ENCODE data around the gene RGS7BP.

The RGS7BP gene

GRCh38 chr5:64615895-64616294, 110.1 kb downstream of the RGS7BP start:
- TF ChIP-seq EZH2phosphoT487 (IDR thresholded peaks at IDR 0.05; ENCODE audit: low read length): no peak
- TF ChIP-seq, protein P1, sequence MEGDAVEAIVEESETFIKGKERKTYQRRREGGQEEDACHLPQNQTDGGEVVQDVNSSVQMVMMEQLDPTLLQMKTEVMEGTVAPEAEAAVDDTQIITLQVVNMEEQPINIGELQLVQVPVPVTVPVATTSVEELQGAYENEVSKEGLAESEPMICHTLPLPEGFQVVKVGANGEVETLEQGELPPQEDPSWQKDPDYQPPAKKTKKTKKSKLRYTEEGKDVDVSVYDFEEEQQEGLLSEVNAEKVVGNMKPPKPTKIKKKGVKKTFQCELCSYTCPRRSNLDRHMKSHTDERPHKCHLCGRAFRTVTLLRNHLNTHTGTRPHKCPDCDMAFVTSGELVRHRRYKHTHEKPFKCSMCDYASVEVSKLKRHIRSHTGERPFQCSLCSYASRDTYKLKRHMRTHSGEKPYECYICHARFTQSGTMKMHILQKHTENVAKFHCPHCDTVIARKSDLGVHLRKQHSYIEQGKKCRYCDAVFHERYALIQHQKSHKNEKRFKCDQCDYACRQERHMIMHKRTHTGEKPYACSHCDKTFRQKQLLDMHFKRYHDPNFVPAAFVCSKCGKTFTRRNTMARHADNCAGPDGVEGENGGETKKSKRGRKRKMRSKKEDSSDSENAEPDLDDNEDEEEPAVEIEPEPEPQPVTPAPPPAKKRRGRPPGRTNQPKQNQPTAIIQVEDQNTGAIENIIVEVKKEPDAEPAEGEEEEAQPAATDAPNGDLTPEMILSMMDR (IDR thresholded peaks at IDR 0.05; ENCODE audit: low read length): no peak
- TF ChIP-seq EZH2 (optimal IDR thresholded peaks at IDR 0.05; ENCODE audit: low read depth, low read length): no peak
- Histone ChIP-seq H3K9me2 (replicated peaks; ENCODE audit: insufficient read depth, low read length) (no peaks in the 10 kb centered on the region), H3K27me3 (replicated peaks; ENCODE audit: insufficient read depth, low read length) (no peaks in the 10 kb centered on the region), H3F3A (ENCODE audit: insufficient read depth, low read length) (no peaks in the 10 kb centered on the region), H3K36me3 (replicated peaks; ENCODE audit: insufficient read depth, low read length) (no peaks in the 10 kb centered on the region), H4K20me1 (ENCODE audit: insufficient read depth, low read length) (no peaks in the 10 kb centered on the region), H3K4me1 (ENCODE audit: low read length) (no peaks in the 10 kb centered on the region), H2AFZ (ENCODE audit: low read length) (no peak overlapping the region), H3K9ac (ENCODE audit: low read length) (no peak overlapping the region), H3K4me3 (ENCODE audit: low read length) (no peak overlapping the region), H3K79me2 (ENCODE audit: low read length) (no peaks in the 10 kb centered on the region), H3K9me3 (replicated peaks; ENCODE audit: insufficient read depth, low read length) (no peaks in the 10 kb centered on the region), H3K27ac (ENCODE audit: low read length) (no peak overlapping the region), H3K4me2 (ENCODE audit: low read depth, low read length) (no peak overlapping the region)
- no peak for DNase-seq

DNA sequence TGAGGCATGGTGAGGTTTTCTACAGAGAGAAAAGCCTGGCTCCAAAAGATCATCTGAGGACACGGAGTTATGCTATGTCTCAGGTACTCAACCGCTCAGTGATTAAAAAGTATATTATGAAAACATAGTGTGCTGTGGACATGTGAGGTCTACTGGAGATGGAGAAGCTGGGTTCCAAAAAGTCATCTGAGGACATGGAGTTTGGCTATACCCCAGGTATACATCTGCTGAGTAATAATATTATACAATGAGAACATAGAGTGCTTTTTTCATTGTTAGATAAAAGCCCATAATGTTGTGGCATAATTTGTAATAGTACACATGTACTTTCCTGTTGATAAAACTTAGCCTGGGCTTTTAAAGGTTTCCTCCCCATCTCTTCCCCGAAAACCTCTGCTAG, 113.8 kb downstream of the RGS7BP start:
- TF ChIP-seq EZH2phosphoT487 (IDR thresholded peaks at IDR 0.05; ENCODE audit: low read length): no peak
- TF ChIP-seq, protein P1 (IDR thresholded peaks at IDR 0.05; ENCODE audit: low read length): no peak
- no peak for TF ChIP-seq EZH2 (optimal IDR thresholded peaks at IDR 0.05; ENCODE audit: low read depth, low read length)
- no peaks in the 10 kb centered on the region for H3F3A ChIP-seq (ENCODE audit: insufficient read depth, low read length)
- no peaks in the 10 kb centered on the region for H3K9me3 ChIP-seq (replicated peaks; ENCODE audit: insufficient read depth, low read length)
- no peaks in the 10 kb centered on the region for H3K27me3 ChIP-seq (replicated peaks; ENCODE audit: insufficient read depth, low read length)
- no peaks in the 10 kb centered on the region for H3K79me2 ChIP-seq (ENCODE audit: low read length)
- no peak overlapping the region for H3K4me3 ChIP-seq (ENCODE audit: low read length)
- no peaks in the 10 kb centered on the region for H3K4me1 ChIP-seq (ENCODE audit: low read length)
- H4K20me1 ChIP-seq (ENCODE audit: insufficient read depth, low read length): no peaks in the 10 kb centered on the region
- no peak overlapping the region for H3K4me2 ChIP-seq (ENCODE audit: low read depth, low read length)
- no peak overlapping the region for H3K27ac ChIP-seq (ENCODE audit: low read length)
- no peak for DNase-seq
- H3K9me2 ChIP-seq (replicated peaks; ENCODE audit: insufficient read depth, low read length): no peaks in the 10 kb centered on the region
- no peak overlapping the region for H2AFZ ChIP-seq (ENCODE audit: low read length)
- no peaks in the 10 kb centered on the region for H3K36me3 ChIP-seq (replicated peaks; ENCODE audit: insufficient read depth, low read length)
- no peak overlapping the region for H3K9ac ChIP-seq (ENCODE audit: low read length)

- DNase-seq: no peak
- Histone ChIP-seq H4K20me1 (ENCODE audit: insufficient read depth, low read length) (no peaks in the 10 kb centered on the region), H3K79me2 (ENCODE audit: low read length) (no peaks in the 10 kb centered on the region), H3K9me2 (replicated peaks; ENCODE audit: insufficient read depth, low read length) (no peaks in the 10 kb centered on the region), H3K9ac (ENCODE audit: low read length) (no peak overlapping the region), H3K9me3 (replicated peaks; ENCODE audit: insufficient read depth, low read length) (no peaks in the 10 kb centered on the region), H3K4me3 (ENCODE audit: low read length) (no peak overlapping the region), H3K27me3 (replicated peaks; ENCODE audit: insufficient read depth, low read length) (no peaks in the 10 kb centered on the region), H3K4me1 (ENCODE audit: low read length) (no peaks in the 10 kb centered on the region), H3F3A (ENCODE audit: insufficient read depth, low read length) (no peaks in the 10 kb centered on the region), H3K27ac (ENCODE audit: low read length) (no peak overlapping the region), H3K4me2 (ENCODE audit: low read depth, low read length) (no peak overlapping the region), H2AFZ (ENCODE audit: low read length) (no peak overlapping the region), H3K36me3 (replicated peaks; ENCODE audit: insufficient read depth, low read length) (no peaks in the 10 kb centered on the region)
- no peak for TF ChIP-seq EZH2 (optimal IDR thresholded peaks at IDR 0.05; ENCODE audit: low read depth, low read length)
- no peak for TF ChIP-seq EZH2phosphoT487 (IDR thresholded peaks at IDR 0.05; ENCODE audit: low read length)
- TF ChIP-seq, protein P1 (IDR thresholded peaks at IDR 0.05; ENCODE audit: low read length): no peak
Measured at GRCh38 chr5:64622991-64623390, 117.2 kb downstream of the RGS7BP start.

Measured in MM.1S (cell line).